ENCODE measurements around the gene ACADVL. TPM values are rescaled to one million over a fixed set of nuclear protein-coding genes. Genes with fewer than 3 reads are reported as not detected.

ACADVL gene
- total and polyA plus RNA-seq, 4 donors, result 159 to 1,724 (median 436) TPM

DNA sequence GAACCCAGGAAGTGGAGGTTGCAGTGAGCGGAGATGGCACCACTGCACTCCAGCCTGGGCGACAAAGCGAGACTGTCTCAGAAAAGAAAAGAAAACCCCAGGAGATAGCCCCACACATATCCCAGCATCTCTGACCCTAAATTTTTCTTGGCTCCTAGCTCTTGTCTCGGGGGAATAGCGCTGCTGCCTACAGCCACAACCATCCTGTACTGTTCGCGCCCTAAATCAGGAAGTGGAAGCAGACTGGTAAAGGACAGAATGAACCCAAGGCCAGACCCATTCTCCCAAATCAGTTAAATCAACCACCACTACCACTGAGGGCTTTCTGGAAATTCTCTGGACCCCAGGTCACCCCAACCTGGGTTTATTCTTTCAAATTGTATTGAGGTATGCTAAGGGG, 30.1 kb downstream of the ACADVL start:
- Histone ChIP-seq H3K4me3 (ENCODE audit: low read length in 2 of 2) (no peak overlapping the region), H3K36me3 (ENCODE audit: control insufficient read depth in 1 of 2, insufficient read depth in 2 of 2, low read length in 1 of 2) (peaks cover 0 to 5% of the 10 kb centered on the region in 2 donors), H3K27me3 (ENCODE audit: control insufficient read depth in 1 of 2, insufficient read depth in 2 of 2, low read length in 1 of 2) (no peaks in the 10 kb centered on the region), H3K27ac (ENCODE audit: low read depth in 1 of 2, low read length in 2 of 2) (no peak overlapping the region), H3K9me3 (ENCODE audit: control insufficient read depth, low read length) (no peaks in the 10 kb centered on the region), H3K4me1 (ENCODE audit: control insufficient read depth in 1 of 2, insufficient read depth in 2 of 2, low read length in 2 of 2) (peaks cover 0 to 2% of the 10 kb centered on the region in 2 donors)
- WGBS, 2 donors, result 76% methylated on average over 7 of the region's 7 CpGs
- intact Hi-C loops (cut with DNase I), result loop anchor here in 1 of 2 donors (5.0 kb wide), 1 partner anchor 47 kb away; no protein-coding TSS in a partner anchor
- ATAC-seq (ENCODE audit: low FRiP score) (no peak), DNase-seq (no peak)

- intact Hi-C loops (cut with DNase I), result loop anchor here in 1 of 2 donors (5.0 kb wide), 1 partner anchor 46 kb away; no protein-coding TSS in a partner anchor
- ATAC-seq (ENCODE audit: low FRiP score) (no peak), DNase-seq (no peak)
- H3K4me3 ChIP-seq (ENCODE audit: low read length in 2 of 2), result peak overlapping the region; percentile 98 to 99
- no peaks in the 10 kb centered on the region for H3K9me3 ChIP-seq (ENCODE audit: control insufficient read depth, low read length)
- peaks cover 0 to 3% of the 10 kb centered on the region in 2 donors for H3K36me3 ChIP-seq (ENCODE audit: control insufficient read depth in 1 of 2, insufficient read depth in 2 of 2, low read length in 1 of 2)
- peaks cover 0 to 2% of the 10 kb centered on the region in 2 donors for H3K4me1 ChIP-seq (ENCODE audit: control insufficient read depth in 1 of 2, insufficient read depth in 2 of 2, low read length in 2 of 2)
- H3K27me3 ChIP-seq (ENCODE audit: control insufficient read depth in 1 of 2, insufficient read depth in 2 of 2, low read length in 1 of 2), result no peaks in the 10 kb centered on the region
- 0 to 1% methylated on average over 41 to 55 of the region's 55 CpGs for WGBS, 2 donors
- H3K27ac ChIP-seq (ENCODE audit: low read depth in 1 of 2, low read length in 2 of 2), result peak overlapping the region; percentile 40 to 73
Observed at GRCh38 chr17:7250695-7251627, 31.2 kb downstream of the ACADVL start.

- Histone ChIP-seq H3K4me1 (ENCODE audit: control insufficient read depth in 1 of 2, insufficient read depth in 2 of 2, low read length in 2 of 2) (peaks cover 0 to 2% of the 10 kb centered on the region in 2 donors), H3K27ac (ENCODE audit: low read depth in 1 of 2, low read length in 2 of 2) (peak within 1 kb of the TSS; percentile 71 to 94), H3K36me3 (ENCODE audit: control insufficient read depth in 1 of 2, insufficient read depth in 2 of 2, low read length in 1 of 2) (peaks cover 0 to 5% of the 10 kb centered on the region in 2 donors), H3K9me3 (ENCODE audit: control insufficient read depth, low read length) (no peaks in the 10 kb centered on the region), H3K27me3 (ENCODE audit: control insufficient read depth in 1 of 2, insufficient read depth in 2 of 2, low read length in 1 of 2) (no peaks in the 10 kb centered on the region), H3K4me3 (ENCODE audit: low read length in 2 of 2) (peak within 1 kb of the TSS; percentile 98 to 99)
- 1% methylated on average over 24 to 41 of the region's 41 CpGs for WGBS, 2 donors
- intact Hi-C loops (cut with DNase I), result loop anchor here in 1 of 2 donors (1.0 to 5.0 kb wide), 2 partner anchors 37 to 46 kb away; no protein-coding TSS in a partner anchor
- peak; percentile 96 for ATAC-seq (ENCODE audit: low FRiP score)
- peak; percentile 98 to 99 for DNase-seq
Observed at GRCh38 chr17:7251661-7252175, 32.0 kb downstream of the ACADVL start, which contains the start of gene CTDNEP1. Gene CTDNEP1 (minus strand): TSS chr17:7251734. CDS start chr17:7251296, 438 bp downstream.

- Histone ChIP-seq H3K4me3 (ENCODE audit: low read length in 2 of 2) (peak within 1 kb of the TSS; percentile 98 to 99), H3K36me3 (ENCODE audit: control insufficient read depth in 1 of 2, insufficient read depth in 2 of 2, low read length in 1 of 2) (peaks cover 0 to 6% of the 10 kb centered on the region in 2 donors)
Observed at GRCh38 chr17:7252176-7253043, 32.7 kb downstream of the ACADVL start, which contains the start of gene ELP5. Gene ELP5 (plus strand): TSS chr17:7252215. CDS start chr17:7252551, 336 bp downstream.

GRCh38 chr17:7253082-7253481, 33.3 kb downstream of the ACADVL start:
- 67 to 81% methylated on average over 5 of the region's 5 CpGs for WGBS, 2 donors
- peaks cover 0 to 2% of the 10 kb centered on the region in 2 donors for H3K4me1 ChIP-seq (ENCODE audit: control insufficient read depth in 1 of 2, insufficient read depth in 2 of 2, low read length in 2 of 2)
- no peaks in the 10 kb centered on the region for H3K9me3 ChIP-seq (ENCODE audit: control insufficient read depth, low read length)
- H3K27ac ChIP-seq (ENCODE audit: low read depth in 1 of 2, low read length in 2 of 2), result no peak overlapping the region
- H3K36me3 ChIP-seq (ENCODE audit: control insufficient read depth in 1 of 2, insufficient read depth in 2 of 2, low read length in 1 of 2), result peaks cover 0 to 6% of the 10 kb centered on the region in 2 donors
- ATAC-seq (ENCODE audit: low FRiP score) (no peak), DNase-seq (no peak)
- H3K27me3 ChIP-seq (ENCODE audit: control insufficient read depth in 1 of 2, insufficient read depth in 2 of 2, low read length in 1 of 2), result no peaks in the 10 kb centered on the region
- intact Hi-C loops (cut with DNase I), result loop anchor here in 1 of 2 donors (5.0 kb wide), 1 partner anchor 44 kb away; no protein-coding TSS in a partner anchor
- H3K4me3 ChIP-seq (ENCODE audit: low read length in 2 of 2), result peak overlapping the region in 1 of 2 donors; percentile 43

More at GRCh38 chr17:7252176-7253043, 32.7 kb downstream of the ACADVL start, which contains the start of gene ELP5:
- Histone ChIP-seq H3K9me3 (ENCODE audit: control insufficient read depth, low read length) (no peaks in the 10 kb centered on the region), H3K27me3 (ENCODE audit: control insufficient read depth in 1 of 2, insufficient read depth in 2 of 2, low read length in 1 of 2) (no peaks in the 10 kb centered on the region), H3K27ac (ENCODE audit: low read depth in 1 of 2, low read length in 2 of 2) (peak within 1 kb of the TSS; percentile 71 to 94), H3K4me1 (ENCODE audit: control insufficient read depth in 1 of 2, insufficient read depth in 2 of 2, low read length in 2 of 2) (peaks cover 0 to 2% of the 10 kb centered on the region in 2 donors)
- intact Hi-C loops (cut with DNase I), result loop anchor here in 1 of 2 donors (1.0 to 5.0 kb wide), 2 partner anchors 38 to 45 kb away; no protein-coding TSS in a partner anchor
- DNase-seq (peak; percentile 97 to 99), ATAC-seq (ENCODE audit: low FRiP score) (peak; percentile 92)
- 1 to 2% methylated on average over 54 to 55 of the region's 55 CpGs for WGBS, 2 donors

DNA sequence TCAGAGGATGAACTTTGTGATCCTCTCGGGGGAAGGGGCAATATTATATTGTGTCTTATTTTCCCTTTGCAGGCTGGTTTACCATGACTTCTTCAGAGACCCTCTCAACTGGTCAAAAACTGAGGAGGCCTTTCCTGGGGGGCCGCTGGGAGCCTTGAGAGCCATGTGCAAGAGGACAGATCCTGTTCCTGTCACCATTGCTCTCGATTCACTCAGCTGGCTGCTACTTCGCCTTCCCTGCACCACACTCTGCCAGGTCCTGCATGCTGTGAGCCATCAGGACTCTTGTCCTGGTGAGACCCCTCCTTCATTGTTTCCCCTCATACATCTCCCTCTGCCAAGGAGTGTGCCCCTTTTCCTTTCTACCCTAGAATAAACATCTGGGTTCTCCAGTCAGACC, 34.8 kb downstream of the ACADVL start:
- DNase-seq, result no peak

GRCh38 chr17:7256766-7257456, 37.2 kb downstream of the ACADVL start:
- 88 to 91% methylated on average over 8 of the region's 8 CpGs for WGBS, 2 donors
- Histone ChIP-seq H3K27me3 (ENCODE audit: control insufficient read depth in 1 of 2, insufficient read depth in 2 of 2, low read length in 1 of 2) (no peaks in the 10 kb centered on the region), H3K27ac (ENCODE audit: low read depth in 1 of 2, low read length in 2 of 2) (no peak overlapping the region), H3K9me3 (ENCODE audit: control insufficient read depth, low read length) (no peaks in the 10 kb centered on the region), H3K36me3 (ENCODE audit: control insufficient read depth in 1 of 2, insufficient read depth in 2 of 2, low read length in 1 of 2) (peaks cover 0 to 8% of the 10 kb centered on the region in 2 donors), H3K4me1 (ENCODE audit: control insufficient read depth in 1 of 2, insufficient read depth in 2 of 2, low read length in 2 of 2) (no peaks in the 10 kb centered on the region), H3K4me3 (ENCODE audit: low read length in 2 of 2) (no peak overlapping the region)
- intact Hi-C loops (cut with DNase I), result no loop called here
- no peak for DNase-seq
- ATAC-seq (ENCODE audit: low FRiP score), result no peak

More for the DNA sequence above, 34.8 kb downstream of the ACADVL start:
- Histone ChIP-seq H3K27ac (ENCODE audit: low read depth in 1 of 2, low read length in 2 of 2) (no peak overlapping the region), H3K4me3 (ENCODE audit: low read length in 2 of 2) (no peak overlapping the region), H3K9me3 (ENCODE audit: control insufficient read depth, low read length) (no peaks in the 10 kb centered on the region), H3K27me3 (ENCODE audit: control insufficient read depth in 1 of 2, insufficient read depth in 2 of 2, low read length in 1 of 2) (no peaks in the 10 kb centered on the region), H3K4me1 (ENCODE audit: control insufficient read depth in 1 of 2, insufficient read depth in 2 of 2, low read length in 2 of 2) (no peaks in the 10 kb centered on the region), H3K36me3 (ENCODE audit: control insufficient read depth in 1 of 2, insufficient read depth in 2 of 2, low read length in 1 of 2) (peaks cover 0 to 8% of the 10 kb centered on the region in 2 donors)
- intact Hi-C loops (cut with DNase I), result loop anchor here in 1 of 2 donors (5.0 kb wide), 1 partner anchor 43 kb away; no protein-coding TSS in a partner anchor
- no peak for ATAC-seq (ENCODE audit: low FRiP score)
- WGBS, 2 donors, result 92 to 95% methylated on average over 4 of the region's 4 CpGs
